ENCODE measurements around the gene MSI2.

The MSI2 gene

DNA sequence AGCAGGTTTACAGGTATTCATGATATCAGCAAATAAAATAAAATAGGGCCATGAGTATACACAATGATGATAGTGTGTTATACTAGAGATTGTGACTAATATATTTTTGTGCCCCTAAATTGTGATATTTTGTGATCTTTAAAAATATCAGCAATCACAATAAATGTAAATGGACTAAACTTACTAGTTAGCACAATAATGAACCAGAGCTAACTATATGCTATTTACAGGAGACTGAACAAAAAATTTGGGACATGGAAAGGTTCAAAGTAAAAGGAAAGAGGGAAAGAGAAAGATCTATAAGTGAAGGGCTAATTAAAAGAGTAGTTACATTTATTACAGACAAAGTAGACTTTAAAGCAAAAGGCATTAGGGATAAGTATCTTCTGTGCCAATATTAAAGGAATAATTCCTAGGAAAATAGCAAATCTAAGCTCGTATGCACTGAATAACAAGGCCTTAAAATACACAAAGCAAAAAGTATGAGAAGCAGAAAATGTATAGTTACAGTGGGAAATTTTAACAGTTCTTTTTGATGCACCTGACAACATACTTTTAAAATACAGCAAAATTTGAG is 5.0 kb upstream of the MSI2 start:
- Histone ChIP-seq H3K79me2 (ENCODE audit: control insufficient read depth, low read length) (no peaks in the 10 kb centered on the region), H3K9me2 (replicated peaks; ENCODE audit: control insufficient read depth, low read length) (no peaks in the 10 kb centered on the region), H3F3A (ENCODE audit: control insufficient read depth, insufficient read depth) (peaks cover 26% of the 10 kb centered on the region), H4K20me1 (ENCODE audit: control insufficient read depth, insufficient read depth, low read depth, low read length) (no peaks in the 10 kb centered on the region), H3K36me3 (ENCODE audit: control insufficient read depth, low read length) (no peaks in the 10 kb centered on the region), H3K4me3 (ENCODE audit: low read length) (no peak overlapping the region), H3K27me3 (ENCODE audit: control insufficient read depth, low read length) (no peaks in the 10 kb centered on the region), H3K27ac (ENCODE audit: low read depth, low read length) (no peak overlapping the region), H3K4me2 (ENCODE audit: low read length) (no peak overlapping the region), H3K4me1 (ENCODE audit: control insufficient read depth, low read length) (peaks cover 7% of the 10 kb centered on the region), H3K9me3 (ENCODE audit: control insufficient read depth, insufficient read depth, low read length) (peaks cover 19% of the 10 kb centered on the region; the same call in 1 of the 2 replicates)
- no peak for TF ChIP-seq EZH2phosphoT487 (IDR thresholded peaks at IDR 0.05; ENCODE audit: borderline replicate concordance, low read length)
- TF ChIP-seq, protein P1, sequence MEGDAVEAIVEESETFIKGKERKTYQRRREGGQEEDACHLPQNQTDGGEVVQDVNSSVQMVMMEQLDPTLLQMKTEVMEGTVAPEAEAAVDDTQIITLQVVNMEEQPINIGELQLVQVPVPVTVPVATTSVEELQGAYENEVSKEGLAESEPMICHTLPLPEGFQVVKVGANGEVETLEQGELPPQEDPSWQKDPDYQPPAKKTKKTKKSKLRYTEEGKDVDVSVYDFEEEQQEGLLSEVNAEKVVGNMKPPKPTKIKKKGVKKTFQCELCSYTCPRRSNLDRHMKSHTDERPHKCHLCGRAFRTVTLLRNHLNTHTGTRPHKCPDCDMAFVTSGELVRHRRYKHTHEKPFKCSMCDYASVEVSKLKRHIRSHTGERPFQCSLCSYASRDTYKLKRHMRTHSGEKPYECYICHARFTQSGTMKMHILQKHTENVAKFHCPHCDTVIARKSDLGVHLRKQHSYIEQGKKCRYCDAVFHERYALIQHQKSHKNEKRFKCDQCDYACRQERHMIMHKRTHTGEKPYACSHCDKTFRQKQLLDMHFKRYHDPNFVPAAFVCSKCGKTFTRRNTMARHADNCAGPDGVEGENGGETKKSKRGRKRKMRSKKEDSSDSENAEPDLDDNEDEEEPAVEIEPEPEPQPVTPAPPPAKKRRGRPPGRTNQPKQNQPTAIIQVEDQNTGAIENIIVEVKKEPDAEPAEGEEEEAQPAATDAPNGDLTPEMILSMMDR (IDR thresholded peaks at IDR 0.05; ENCODE audit: low read depth, low read length, poor library complexity, severe bottlenecking): no peak

DNA sequence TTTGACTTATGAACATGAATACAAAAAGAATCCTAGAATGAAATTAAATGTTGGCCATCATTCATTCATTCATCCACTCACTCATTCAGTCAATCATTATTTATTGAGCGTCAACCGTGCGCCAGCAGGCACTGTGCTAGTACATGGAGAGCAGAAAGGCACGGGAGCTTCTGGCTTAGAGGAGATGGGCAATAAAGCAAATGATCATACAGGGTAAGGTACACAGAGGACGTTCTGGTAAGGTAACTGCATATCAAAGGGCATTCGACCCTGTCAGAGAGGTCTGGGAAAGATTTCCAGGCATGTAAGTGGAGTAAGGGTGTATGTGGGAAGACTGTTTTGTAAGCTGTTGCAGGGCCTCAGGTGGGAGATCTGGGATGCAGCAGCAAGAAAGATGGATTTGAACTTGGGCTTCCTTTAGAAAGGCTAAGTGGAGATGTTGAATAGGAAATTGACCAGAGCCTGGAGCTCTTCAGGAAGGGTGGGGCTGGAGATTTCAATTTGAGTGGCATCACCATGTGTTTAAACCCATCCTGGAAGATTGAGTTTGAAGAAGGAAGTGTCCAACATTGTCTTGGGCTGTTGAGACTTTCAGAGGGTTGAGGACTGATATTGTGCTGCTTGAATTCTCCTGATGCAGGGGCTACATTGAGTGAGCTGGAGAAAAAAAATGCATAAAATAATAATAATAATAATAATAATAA is 2.8 kb upstream of the MSI2 start:
- Histone ChIP-seq H3K4me3 (ENCODE audit: low read length) (no peak overlapping the region), H4K20me1 (ENCODE audit: control insufficient read depth, insufficient read depth, low read depth, low read length) (no peaks in the 10 kb centered on the region), H3K27me3 (ENCODE audit: control insufficient read depth, low read length) (no peaks in the 10 kb centered on the region), H3K4me2 (ENCODE audit: low read length) (no peak overlapping the region), H3K36me3 (ENCODE audit: control insufficient read depth, low read length) (peaks cover 14% of the 10 kb centered on the region), H3K79me2 (ENCODE audit: control insufficient read depth, low read length) (peaks cover 18% of the 10 kb centered on the region), H3K4me1 (ENCODE audit: control insufficient read depth, low read length) (peaks cover 8% of the 10 kb centered on the region), H3F3A (ENCODE audit: control insufficient read depth, insufficient read depth) (peaks cover 26% of the 10 kb centered on the region), H3K9me3 (ENCODE audit: control insufficient read depth, insufficient read depth, low read length) (peaks cover 19% of the 10 kb centered on the region; the same call in 1 of the 2 replicates), H3K9me2 (replicated peaks; ENCODE audit: control insufficient read depth, low read length) (no peaks in the 10 kb centered on the region), H3K27ac (ENCODE audit: low read depth, low read length) (no peak overlapping the region)
- no peak for TF ChIP-seq EZH2phosphoT487 (IDR thresholded peaks at IDR 0.05; ENCODE audit: borderline replicate concordance, low read length)
- TF ChIP-seq, protein P1 (IDR thresholded peaks at IDR 0.05; ENCODE audit: low read depth, low read length, poor library complexity, severe bottlenecking): no peak

DNA sequence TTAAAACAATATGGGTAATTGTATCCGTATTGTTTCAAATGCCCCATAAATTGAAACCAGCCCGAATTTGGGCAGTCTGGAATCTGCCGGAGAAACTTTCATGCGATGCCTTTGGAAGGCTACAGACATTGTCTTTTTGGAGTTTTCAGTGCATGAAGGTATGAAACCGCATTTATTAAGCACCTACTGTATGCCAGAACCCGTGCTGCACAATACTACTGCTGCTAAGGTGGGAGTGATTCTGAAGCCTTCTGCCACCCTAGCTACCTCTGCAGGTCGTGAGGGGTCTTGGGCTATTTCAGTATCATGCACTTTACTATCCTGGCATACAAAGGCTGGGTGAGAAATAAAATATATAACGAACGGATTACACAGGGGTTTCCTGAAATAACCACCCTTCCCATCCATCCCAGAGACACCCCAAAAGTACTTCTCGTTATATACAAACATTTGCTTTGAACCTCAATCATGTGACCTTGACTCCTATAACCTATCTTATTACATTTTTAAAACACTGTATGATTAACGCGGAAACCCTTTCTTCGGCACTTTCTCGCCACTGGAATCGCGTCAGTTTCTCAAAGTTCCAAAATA is 1.0 kb upstream of the MSI2 start:
- H3K79me2 ChIP-seq (ENCODE audit: control insufficient read depth, low read length): peaks cover 35% of the 10 kb centered on the region
- peak overlapping the region; percentile 71 for H3K4me2 ChIP-seq (ENCODE audit: low read length)
- H3K36me3 ChIP-seq (ENCODE audit: control insufficient read depth, low read length): peaks cover 30% of the 10 kb centered on the region
- peak overlapping the region; percentile 72 for H3K4me3 ChIP-seq (ENCODE audit: low read length)
- H3K4me1 ChIP-seq (ENCODE audit: control insufficient read depth, low read length): peaks cover 25% of the 10 kb centered on the region
- H3K9me3 ChIP-seq (ENCODE audit: control insufficient read depth, insufficient read depth, low read length): peaks cover 14% of the 10 kb centered on the region; the same call in 1 of the 2 replicates
- no peaks in the 10 kb centered on the region for H4K20me1 ChIP-seq (ENCODE audit: control insufficient read depth, insufficient read depth, low read depth, low read length)
- no peak overlapping the region for H3K27ac ChIP-seq (ENCODE audit: low read depth, low read length)
- peaks cover 26% of the 10 kb centered on the region for H3F3A ChIP-seq (ENCODE audit: control insufficient read depth, insufficient read depth)
- H3K27me3 ChIP-seq (ENCODE audit: control insufficient read depth, low read length): no peaks in the 10 kb centered on the region
- TF ChIP-seq, protein P1 (IDR thresholded peaks at IDR 0.05; ENCODE audit: low read depth, low read length, poor library complexity, severe bottlenecking): no peak
- TF ChIP-seq EZH2phosphoT487 (IDR thresholded peaks at IDR 0.05; ENCODE audit: borderline replicate concordance, low read length): no peak
- no peaks in the 10 kb centered on the region for H3K9me2 ChIP-seq (replicated peaks; ENCODE audit: control insufficient read depth, low read length)

Data from DOHH2 (cell line).